Sigmoid colon (tissue), 7 donors: ENCODE data around the gene OSBP2. TPM values are rescaled to one million over a fixed set of nuclear protein-coding genes. Genes with fewer than 3 reads are reported as not detected.
A peak's percentile ranks its signal among the peaks of the same experiment; 100 is the strongest.

Experiments used
- DNase-seq: peaks from one replicate; pipeline ENCODE4 v3.0.0-alpha.2; 2019
- H3K27ac ChIP-seq, 4 donors: fragments of 200-600 bp; sonication (generic); one replicate each; pipeline ENCODE4 v1.5.1; 2016 to 2019; ENCODE audit warnings: mild to moderate bottlenecking in 1 of 4
- H3K27me3 ChIP-seq, 3 donors: fragments of 200-600 bp; sonication (generic); one replicate each; pipeline ENCODE4 v1.5.1; 2019; ENCODE audit warnings: mild to moderate bottlenecking in 1 of 3
- H3K36me3 ChIP-seq, 4 donors: fragments of 200-600 bp; sonication (generic); one replicate each; pipeline ENCODE4 v1.5.1; 2016 to 2019
- H3K4me1 ChIP-seq, 4 donors: fragments of 200-600 bp; sonication (generic); one replicate each; pipeline ENCODE4 v1.5.1; 2017 to 2019
- H3K4me3 ChIP-seq, 4 donors: fragments of 200-600 bp; sonication (generic); one replicate each; pipeline ENCODE4 v1.5.1; 2017 to 2019; ENCODE audit warnings: mild to moderate bottlenecking in 2 of 4, moderate library complexity in 1 of 4
- H3K9me3 ChIP-seq, 4 donors: fragments of 200-600 bp in 3 of 4; sonication (generic) in 3 of 4; one replicate each; pipeline versions ENCODE4 v1.5.1 to v1.6.1; 2013 to 2019
- EP300 ChIP-seq, 4 donors: sonication (generic); formaldehyde crosslinking; IDR thresholded peaks; one replicate each; pipeline ENCODE4 v1.6.1; 2017; ENCODE audit warnings: antibody characterized with exemption in 4 of 4
- POLR2A ChIP-seq, 2 donors: fragments of 450-650 bp; IDR thresholded peaks; one replicate each; pipeline ENCODE4 v1.6.1; 2016; ENCODE audit warnings: antibody characterized with exemption in 2 of 2, mild to moderate bottlenecking in 2 of 2, moderate library complexity in 2 of 2
- POLR2AphosphoS5 ChIP-seq, 4 donors: sonication (generic); formaldehyde crosslinking; IDR thresholded peaks; one replicate each; pipeline ENCODE4 v1.6.1; 2017; ENCODE audit warnings: antibody characterized with exemption in 4 of 4
- WGBS, 2 donors: extraction: QIAGEN DNeasy Blood & Tissue Kit; methylation state at CpG; one replicate each; pipeline ENCODE4 v1.1.7; 2013; 5-methylcytosine and 5-hydroxymethylcytosine counted together
- intact Hi-C: fragments of 100-400 bp; cut with DNase I; formaldehyde crosslinking; loops from one replicate; pipeline ENCODE4 v1.15.1; 2023
- polyA plus RNA-seq, 3 donors: library from polyadenylated mRNA; stranded (reverse); fragments of 200-250 nt; gene quantifications; one replicate each; pipeline ENCODE4 v1.2.3, GENCODE V29; 2013
- total RNA-seq, 4 donors: library from RNA; depleted of rRNA; stranded (reverse); fragments of >200 nt; gene quantifications; one replicate each; pipeline ENCODE4 v1.1.0, GENCODE V29; 2016
- TF ChIP-seq, protein P1 (sequence below), 4 experiments: fragments of 450-650 bp in 3 of 4; fragments of 200-600 bp in 1 of 4; IDR thresholded peaks; one replicate each; pipeline ENCODE4 v1.5.1; 2016 to 2019; ENCODE audit warnings: antibody characterized with exemption in 4 of 4, mild to moderate bottlenecking in 3 of 4, moderate library complexity in 2 of 4
- donor health status: healthy with polysubstance abuse.
- donor health status: Bipolar disorder and iron deficiency.
- donor health status: healthy.

The OSBP2 gene
- total and polyA plus RNA-seq, 7 donors, result 1.2 to 3.0 (median 1.6) TPM

DNA sequence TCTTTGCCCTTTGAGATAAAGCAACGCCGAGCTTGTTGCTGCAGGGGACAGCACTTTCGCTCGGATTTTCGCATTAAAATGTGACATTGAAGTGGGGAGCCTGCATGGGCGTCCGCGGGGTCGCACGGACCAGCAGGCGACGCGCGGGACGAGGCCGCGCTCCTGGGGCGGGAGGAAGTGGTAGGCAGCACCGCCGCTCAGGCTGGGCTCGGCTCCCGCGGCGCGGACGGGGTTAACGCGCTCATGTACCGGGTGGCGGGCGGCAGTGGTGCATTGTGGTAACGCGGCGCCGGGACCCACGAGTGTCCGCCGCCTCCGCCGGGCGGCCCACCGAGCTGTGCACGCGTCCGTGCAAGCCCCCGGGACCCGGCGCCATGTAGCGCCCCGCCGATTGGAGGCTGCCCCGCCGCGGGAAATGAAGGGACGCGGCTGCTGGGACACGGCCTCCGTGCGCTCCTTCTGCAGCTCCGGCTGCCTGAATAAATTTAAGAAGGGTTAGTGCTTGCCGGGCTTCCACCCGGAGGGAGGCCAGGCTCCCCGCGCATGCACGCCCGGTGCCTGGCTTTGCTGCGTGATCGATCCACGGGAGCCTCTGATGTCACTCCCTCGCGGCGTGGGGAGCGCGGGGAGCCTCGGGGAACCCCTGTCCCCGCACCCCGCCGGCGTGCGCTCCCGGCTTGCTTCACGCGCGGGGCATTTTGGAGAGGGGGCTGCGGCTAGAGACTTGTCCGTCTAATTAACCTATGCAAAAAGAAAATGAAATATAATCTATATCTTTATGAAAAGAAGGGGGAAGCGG, 127.7 kb downstream of the OSBP2 start:
- no peak for TF ChIP-seq POLR2AphosphoS5 (IDR thresholded peaks at IDR 0.05)
- TF ChIP-seq, protein P1, sequence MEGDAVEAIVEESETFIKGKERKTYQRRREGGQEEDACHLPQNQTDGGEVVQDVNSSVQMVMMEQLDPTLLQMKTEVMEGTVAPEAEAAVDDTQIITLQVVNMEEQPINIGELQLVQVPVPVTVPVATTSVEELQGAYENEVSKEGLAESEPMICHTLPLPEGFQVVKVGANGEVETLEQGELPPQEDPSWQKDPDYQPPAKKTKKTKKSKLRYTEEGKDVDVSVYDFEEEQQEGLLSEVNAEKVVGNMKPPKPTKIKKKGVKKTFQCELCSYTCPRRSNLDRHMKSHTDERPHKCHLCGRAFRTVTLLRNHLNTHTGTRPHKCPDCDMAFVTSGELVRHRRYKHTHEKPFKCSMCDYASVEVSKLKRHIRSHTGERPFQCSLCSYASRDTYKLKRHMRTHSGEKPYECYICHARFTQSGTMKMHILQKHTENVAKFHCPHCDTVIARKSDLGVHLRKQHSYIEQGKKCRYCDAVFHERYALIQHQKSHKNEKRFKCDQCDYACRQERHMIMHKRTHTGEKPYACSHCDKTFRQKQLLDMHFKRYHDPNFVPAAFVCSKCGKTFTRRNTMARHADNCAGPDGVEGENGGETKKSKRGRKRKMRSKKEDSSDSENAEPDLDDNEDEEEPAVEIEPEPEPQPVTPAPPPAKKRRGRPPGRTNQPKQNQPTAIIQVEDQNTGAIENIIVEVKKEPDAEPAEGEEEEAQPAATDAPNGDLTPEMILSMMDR (IDR thresholded peaks at IDR 0.05), result no peak
- TF ChIP-seq EP300 (IDR thresholded peaks at IDR 0.05), result no peak
- TF ChIP-seq POLR2A (IDR thresholded peaks at IDR 0.05), result no peak
- Histone ChIP-seq H3K27ac (no peak overlapping the region), H3K9me3 (no peaks in the 10 kb centered on the region), H3K4me3 (peak overlapping the region in 3 of 4 donors; percentile 19 to 43 (median 42)), H3K36me3 (no peaks in the 10 kb centered on the region), H3K27me3 (peaks cover 0 to 68% (median 32%) of the 10 kb centered on the region in 3 donors), H3K4me1 (peaks cover 0 to 13% (median 11%) of the 10 kb centered on the region in 4 donors)
- intact Hi-C loops, result no loop called here
- no peak for DNase-seq
- 4 to 5% methylated on average over 87 of the region's 87 CpGs for WGBS, 2 donors

- no peak overlapping the region for H3K27ac ChIP-seq
- no peaks in the 10 kb centered on the region for H3K36me3 ChIP-seq
- H3K9me3 ChIP-seq, result no peaks in the 10 kb centered on the region
- intact Hi-C loops, result no loop called here
- 36 to 51% methylated on average over 11 of the region's 11 CpGs for WGBS, 2 donors
- TF ChIP-seq EP300 (IDR thresholded peaks at IDR 0.05) (no peak), POLR2AphosphoS5 (IDR thresholded peaks at IDR 0.05) (no peak), POLR2A (IDR thresholded peaks at IDR 0.05) (no peak)
- TF ChIP-seq, protein P1 (IDR thresholded peaks at IDR 0.05), result no peak
- peaks cover 0 to 68% (median 32%) of the 10 kb centered on the region in 3 donors for H3K27me3 ChIP-seq
- no peak for DNase-seq
- peaks cover 0 to 13% (median 11%) of the 10 kb centered on the region in 4 donors for H3K4me1 ChIP-seq
- H3K4me3 ChIP-seq, result peak overlapping the region in 2 of 4 donors; percentile 42 to 43
These were observed 128.3 kb downstream of the OSBP2 start for GRCh38 chr22:30823015-30823370.

- H3K27me3 ChIP-seq, result peaks cover 0 to 60% (median 32%) of the 10 kb centered on the region in 3 donors
- no peak overlapping the region for H3K4me3 ChIP-seq
- H3K27ac ChIP-seq, result no peak overlapping the region
- H3K4me1 ChIP-seq, result peaks cover 0 to 13% (median 11%) of the 10 kb centered on the region in 4 donors
- H3K9me3 ChIP-seq, result no peaks in the 10 kb centered on the region
- 93 to 95% methylated on average over 8 of the region's 8 CpGs for WGBS, 2 donors
- intact Hi-C loops, result no loop called here
- peak; percentile 14 for DNase-seq
- TF ChIP-seq POLR2AphosphoS5 (IDR thresholded peaks at IDR 0.05), result no peak
- TF ChIP-seq POLR2A (IDR thresholded peaks at IDR 0.05), result no peak
- TF ChIP-seq EP300 (IDR thresholded peaks at IDR 0.05), result no peak
- TF ChIP-seq, protein P1 (IDR thresholded peaks at IDR 0.05), result no peak
- H3K36me3 ChIP-seq, result no peaks in the 10 kb centered on the region
These were observed 129.4 kb downstream of the OSBP2 start for GRCh38 chr22:30824096-30824495.

DNA sequence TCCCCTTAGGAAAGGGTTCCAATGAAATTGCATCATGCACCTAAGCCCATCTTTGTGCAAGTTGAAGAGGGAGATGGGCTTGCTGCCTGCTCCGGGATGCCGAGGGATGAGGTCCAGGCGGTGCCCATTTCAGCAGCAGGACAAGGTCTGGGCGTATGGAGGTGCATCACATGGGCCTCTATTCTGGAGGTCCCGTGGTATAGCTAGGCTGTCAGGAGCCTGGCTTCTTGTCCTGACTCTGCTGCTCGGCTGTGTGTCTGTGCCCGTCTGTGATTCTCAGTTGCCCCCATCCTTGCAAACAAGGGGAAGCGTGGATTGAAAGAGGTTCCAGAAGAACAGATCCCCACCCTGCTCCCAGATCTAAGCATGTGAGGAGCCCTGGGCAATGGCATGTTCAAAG, 130.0 kb downstream of the OSBP2 start:
- DNase-seq, result peak; percentile 29
- H3K27me3 ChIP-seq, result peaks cover 0 to 54% (median 32%) of the 10 kb centered on the region in 3 donors
- intact Hi-C loops, result no loop called here
- peaks cover 0 to 13% (median 11%) of the 10 kb centered on the region in 4 donors for H3K4me1 ChIP-seq
- TF ChIP-seq, protein P1 (IDR thresholded peaks at IDR 0.05), result no peak
- no peak for TF ChIP-seq POLR2A (IDR thresholded peaks at IDR 0.05)
- no peaks in the 10 kb centered on the region for H3K36me3 ChIP-seq
- H3K27ac ChIP-seq, result no peak overlapping the region
- H3K4me3 ChIP-seq, result no peak overlapping the region
- H3K9me3 ChIP-seq, result no peaks in the 10 kb centered on the region
- 90 to 95% methylated on average over 8 of the region's 8 CpGs for WGBS, 2 donors
